ELF-1 (cell line): ENCODE data around the gene ZNF598.

Experiments
- DNase-seq: peaks from one replicate; pipeline ENCODE4 v3.0.0-alpha.2; 2016; ENCODE audit warnings: low read depth, low spot score

Gene ZNF598

GRCh38 chr16:1991588-1991947 is 18.1 kb downstream of the ZNF598 start:
- no peak for DNase-seq

GRCh38 chr16:1991135-1991551 is 18.5 kb downstream of the ZNF598 start:
- DNase-seq: no peak

- peak; percentile 69 for DNase-seq
Measured at GRCh38 chr16:1990351-1991134, 19.1 kb downstream of the ZNF598 start.

GRCh38 chr16:1990101-1990350 is 19.6 kb downstream of the ZNF598 start:
- no peak for DNase-seq

GRCh38 chr16:1989209-1990100 is 20.2 kb downstream of the ZNF598 start, which contains the start of gene SYNGR3:
Gene SYNGR3, plus strand, starts transcription at chr16:1989970. Its CDS starts 133 bp downstream, at chr16:1990103.
- no peak for DNase-seq

- DNase-seq: no peak
Measured at GRCh38 chr16:1987198-1987597, 22.4 kb downstream of the ZNF598 start.

- DNase-seq: no peak
Measured at GRCh38 chr16:1985466-1986150, 24.0 kb downstream of the ZNF598 start.

GRCh38 chr16:1984347-1985225 is 25.0 kb downstream of the ZNF598 start:
- peak; percentile 52 for DNase-seq

GRCh38 chr16:1983544-1984346 is 25.9 kb downstream of the ZNF598 start, which contains the start of gene GFER:
Gene GFER, plus strand, starts transcription at chr16:1984193. Its CDS starts 26 bp downstream, at chr16:1984219.
- peak; percentile 95 for DNase-seq

GRCh38 chr16:1982991-1983543 is 26.6 kb downstream of the ZNF598 start:
- no peak for DNase-seq

GRCh38 chr16:1982013-1982433 is 27.6 kb downstream of the ZNF598 start:
- no peak for DNase-seq

GRCh38 chr16:1981398-1981836 is 28.2 kb downstream of the ZNF598 start, which contains the start of gene NOXO1:
Gene NOXO1, minus strand, starts transcription at chr16:1981469. Its CDS starts 290 bp downstream, at chr16:1981179.
- DNase-seq: no peak

- no peak for DNase-seq
Measured at GRCh38 chr16:1980770-1981087, 28.9 kb downstream of the ZNF598 start.

GRCh38 chr16:1980030-1980769 is 29.4 kb downstream of the ZNF598 start:
- no peak for DNase-seq

- peak; percentile 69 for DNase-seq
Measured at GRCh38 chr16:1979271-1980029, 30.2 kb downstream of the ZNF598 start.

GRCh38 chr16:1978476-1979120 is 31.0 kb downstream of the ZNF598 start:
- DNase-seq: no peak

- no peak for DNase-seq
Measured at GRCh38 chr16:1977875-1978268, 31.7 kb downstream of the ZNF598 start.
